K562 (cell line): ENCODE results near the gene TMED10. TPM values are rescaled to one million over a fixed set of nuclear protein-coding genes. Genes with fewer than 3 reads are reported as not detected.

Experiments used
- ATAC-seq: fragments of 200-7000 bp; cut with Tn5 transposase; 3 replicates; pipeline ENCODE4 v1.9.1; 2020; ENCODE audit warnings: moderate library complexity
- BruUV-seq: library from RNA; stranded (reverse); fragments of 400-500 nt; replicated peaks from 2 replicates; lab custom pipeline; 2021; lab: Mats Ljungman, UMichigan
- CTCF ChIA-PET: fragments of 300-600 bp; formaldehyde crosslinking; extraction: SDS; loops from one replicate; lab custom pipeline; 2021; ENCODE audit warnings: low intra/inter-chr PET ratio; lab: Yijun Ruan, JAX
- POLR2A ChIA-PET: fragments of 300-600, 350-650 bp; sonication (Branson Sonifier 250); formaldehyde crosslinking; extraction: SDS; loops from one replicate; lab custom pipeline; 2021; ENCODE audit warnings: antibody characterized with exemption, inconsistent platforms; lab: Yijun Ruan, JAX
- DNase-seq, 4 experiments: peaks; one replicate each; pipeline versions ENCODE4 v3.0.0 to v3.0.0-alpha.2; 2011 to 2018; ENCODE audit warnings: low spot score in 3 of 4, mixed read lengths in 3 of 4; ENCODE audit errors: extremely low read depth in 1 of 4
- FAIRE-seq: peaks from 2 replicates; lab custom pipeline; 2011; peaks lifted over from hg19 to GRCh38; lab: Jason Lieb, UNC
- H2AFZ ChIP-seq: 2 replicates; pipeline ENCODE4 v1.6.0; 2011; ENCODE audit warnings: low read depth, low read length, control low read depth, inconsistent platforms
- H3K27ac ChIP-seq: fragments of 200-600 bp; 3 replicates; pipeline ENCODE4 v1.8.0; 2011; ENCODE audit warnings: low read depth, mild to moderate bottlenecking, control low read depth, inconsistent platforms, low read length, moderate library complexity, mixed read lengths; ENCODE audit errors: extremely low read depth
- H3K27me3 ChIP-seq, 2 experiments: fragments of 300-600 bp in 1 of 2; 2 replicates in 1 of 2; 3 replicates in 1 of 2; pipeline versions ENCODE4 v1.6.0 to v1.8.0; 2011; ENCODE audit warnings: inconsistent platforms in 2 of 2, low read length in 2 of 2, mild to moderate bottlenecking in 1 of 2, mixed read lengths in 1 of 2, moderate library complexity in 1 of 2; ENCODE audit not compliant: control insufficient read depth in 2 of 2, insufficient read depth in 2 of 2
- H3K36me3 ChIP-seq: fragments of 300-600 bp; 3 replicates; pipeline ENCODE4 v1.8.0; 2011; ENCODE audit warnings: mild to moderate bottlenecking, low read length, inconsistent platforms; ENCODE audit not compliant: control insufficient read depth, insufficient read depth
- H3K4me1 ChIP-seq, 2 experiments: fragments of 200-600 bp in 1 of 2; replicated peaks in 1 of 2; 2 replicates in 1 of 2; 3 replicates in 1 of 2; pipeline versions ENCODE4 v1.5.1 to v1.8.0; 2011; ENCODE audit warnings: inconsistent platforms in 2 of 2, low read length in 2 of 2, mild to moderate bottlenecking in 1 of 2, mixed read lengths in 1 of 2, moderate library complexity in 1 of 2; ENCODE audit not compliant: control insufficient read depth in 2 of 2, insufficient read depth in 2 of 2
- H3K4me2 ChIP-seq: 2 replicates; pipeline ENCODE4 v1.6.1; 2011; ENCODE audit warnings: low read length, control low read depth, inconsistent platforms, mixed read lengths; ENCODE audit not compliant: insufficient read depth
- H3K4me3 ChIP-seq: fragments of 200-600 bp; sonication (generic), shearing (Covaris generic); 2 replicates; pipeline ENCODE4 v1.5.1; 2016; ENCODE audit warnings: control low read depth, inconsistent platforms
- H3K79me2 ChIP-seq: fragments of 200-600 bp; 3 replicates; pipeline ENCODE4 v1.8.0; 2011; ENCODE audit warnings: low read length, inconsistent platforms; ENCODE audit not compliant: control insufficient read depth, insufficient read depth
- H3K9ac ChIP-seq, 2 experiments: 2 replicates each; pipeline versions ENCODE4 v1.6.0 to v1.6.1; 2011; ENCODE audit warnings: low read depth in 2 of 2, low read length in 2 of 2, control low read depth in 1 of 2, inconsistent platforms in 1 of 2, mild to moderate bottlenecking in 1 of 2, mixed read lengths in 1 of 2; ENCODE audit not compliant: insufficient read depth in 1 of 2
- H3K9me1 ChIP-seq: one replicate; pipeline ENCODE4 v1.6.0; 2011; ENCODE audit warnings: inconsistent platforms, mild to moderate bottlenecking, low read length, moderate library complexity; ENCODE audit not compliant: control insufficient read depth, insufficient read depth
- H3K9me3 ChIP-seq: replicated peaks from 2 replicates; pipeline ENCODE4 v1.5.1; 2011; ENCODE audit warnings: low read depth, low read length, inconsistent platforms; ENCODE audit not compliant: control insufficient read depth, insufficient read depth
- H4K20me1 ChIP-seq: replicated peaks from 2 replicates; pipeline ENCODE4 v1.6.1; 2011; ENCODE audit warnings: low read length, inconsistent platforms, mixed read lengths; ENCODE audit not compliant: control insufficient read depth, insufficient read depth
- ATF3 ChIP-seq, 2 experiments: fragments of 450-650 bp in 1 of 2; sonication (generic) in 1 of 2; formaldehyde crosslinking in 1 of 2; IDR thresholded peaks in 1 of 2; conservative IDR thresholded peaks in 1 of 2; 2 replicates each; pipeline versions ENCODE4 v1.6.1 to v1.8.1; 2016 to 2023; ENCODE audit warnings: mild to moderate bottlenecking in 2 of 2, moderate library complexity in 2 of 2, inconsistent platforms in 1 of 2, missing genetic modification reagents in 1 of 2
- CEBPG ChIP-seq, 3 experiments: fragments of 200-800 bp in 1 of 3; sonication (Bioruptor generic) in 1 of 3; sonication (generic) in 1 of 3; formaldehyde crosslinking in 1 of 3; IDR thresholded peaks in 2 of 3; conservative IDR thresholded peaks in 1 of 3; 2 replicates each; pipeline versions ENCODE4 v1.6.1 to v1.8.0; 2016 to 2022; ENCODE audit warnings: missing compliant biosample characterization in 2 of 3, missing genetic modification characterization in 2 of 3, mild to moderate bottlenecking in 1 of 3, missing genetic modification reagents in 1 of 3
- NCOA6 ChIP-seq: fragments of 450-650 bp; IDR thresholded peaks from 2 replicates; pipeline ENCODE4 v1.6.1; 2017; ENCODE audit warnings: mild to moderate bottlenecking
- PTTG1 ChIP-seq: fragments of 450-650 bp; IDR thresholded peaks from 2 replicates; pipeline ENCODE4 v1.6.1; 2016; ENCODE audit warnings: low read depth, mild to moderate bottlenecking, missing genetic modification characterization, missing compliant biosample characterization
- SNRNP70 ChIP-seq: fragments of 200-400 bp; formaldehyde crosslinking; optimal IDR thresholded peaks from 2 replicates; pipeline ENCODE3; 2017; ENCODE audit warnings: low read depth, low read length
- WGBS: fragments of 100-300 bp; shearing (Covaris generic); methylation state at CpG from one replicate; pipeline ENCODE4 v1.1.6; 2016; ENCODE audit warnings: low coverage, mixed read lengths; ENCODE audit not compliant: insufficient coverage; ENCODE audit errors: missing lambda C conversion rate; 5-methylcytosine and 5-hydroxymethylcytosine counted together
- in situ Hi-C: fragments of 300-500 bp; cut with MboI; formaldehyde crosslinking; loops from 4 replicates; pipeline ENCODE4 v1.15.0; 2018; ENCODE audit warnings: inconsistent platforms, mixed read lengths
- intact Hi-C: fragments of 100-400 bp; cut with micrococcal nuclease; formaldehyde crosslinking; loops from 2 replicates; pipeline ENCODE4 v1.14.2; 2022
- polyA plus RNA-seq, 8 experiments: library from polyadenylated mRNA; depleted of rRNA in 4 of 8; stranded (reverse) in 5 of 8; unstranded in 3 of 8; fragments of >200 nt; fragmentation: Nextera tagmentation in 2 of 8; fragmentation: Illumina TruSeq in 1 of 8; extraction: Ambion mirVana in 2 of 8; extraction: Trizol in 1 of 8; gene quantifications; 2 replicates each; pipeline versions ENCODE4 v1.2.1 to v1.2.3, GENCODE V29; 2011 to 2014; ENCODE audit warnings: inconsistent platforms in 1 of 8, missing spikeins in 1 of 8
- total RNA-seq, 7 experiments: library from RNA; depleted of rRNA in 6 of 7; stranded (reverse); fragments of >200 nt in 6 of 7; fragmentation: Illumina TruSeq in 2 of 7; extraction: Trizol in 2 of 7; gene quantifications; 2 replicates each; pipeline versions ENCODE4 v1.2.1 to v1.2.3, GENCODE V29; 2011 to 2021; ENCODE audit warnings: low replicate concordance in 1 of 7

TMED10 gene
- total and polyA plus RNA-seq, 9 of the 15 experiments (the other 6 are each of a cell fraction or from before 2014, with no cell fraction given): 62.2 to 233 (median 124) TPM

- H3K27ac ChIP-seq: no peak overlapping the region
- H3K4me1 ChIP-seq: peaks cover 13 to 23% of the 10 kb centered on the region in 2 experiments
- no peaks in the 10 kb centered on the region for H3K79me2 ChIP-seq
- DNase-seq: no peak
- intact Hi-C loops (no loop called here), in situ Hi-C loops (no loop called here)
- no peak overlapping the region for H3K4me2 ChIP-seq
- H3K27me3 ChIP-seq: no peaks in the 10 kb centered on the region
- no peaks in the 10 kb centered on the region for H3K36me3 ChIP-seq
- no peak for FAIRE-seq
- H3K9me1 ChIP-seq: no peaks in the 10 kb centered on the region
- TF ChIP-seq ATF3 (IDR thresholded peaks at IDR 0.05) (peak; percentile 46; the same call in 1 of the 2 replicates), ATF3 (CRISPR knock-in tag; conservative IDR thresholded peaks at IDR 0.05) (no peak), SNRNP70 (no peak), PTTG1 (no peak), CEBPG (CRISPR knock-in tag; IDR thresholded peaks at IDR 0.05) (no peak), CEBPG (tag; conservative IDR thresholded peaks at IDR 0.05 in 1 of 2, IDR thresholded peaks at IDR 0.05 in 1 of 2) (peak; percentile 25 to 58; a peak in 1 of 4 replicates), NCOA6 (no peak)
- H3K4me3 ChIP-seq: no peak overlapping the region
- H3K9ac ChIP-seq: no peak overlapping the region
- BruUV-seq: no TSS peak
- H4K20me1 ChIP-seq: no peaks in the 10 kb centered on the region
- CTCF ChIA-PET: no interaction called here
- no peak for ATAC-seq
- POLR2A ChIA-PET: no interaction called here
- 14% methylated on average over 4 of the region's 6 CpGs for WGBS
- no peak overlapping the region for H2AFZ ChIP-seq
- H3K9me3 ChIP-seq: no peaks in the 10 kb centered on the region
Measured at GRCh38 chr14:75201087-75201486, 24.7 kb upstream of the TMED10 start.
